Gastrocnemius medialis (tissue), 4 donors: Measurements from ENCODE around the gene HEPHL1.

Experiments
- CTCF ChIP-seq, 5 experiments: fragments of 450-650 bp in 3 of 5; fragments of 200-600 bp in 2 of 5; sonication (generic) in 2 of 5; IDR thresholded peaks in 4 of 5; conservative IDR thresholded peaks in 1 of 5; 1 replicate in 4 of 5; 2 replicates in 1 of 5; pipeline ENCODE4 v1.5.1; 2016 to 2019; ENCODE audit warnings: antibody characterized with exemption in 5 of 5, mild to moderate bottlenecking in 3 of 5, moderate library complexity in 3 of 5
- POLR2A ChIP-seq, 2 donors: fragments of 450-650 bp; IDR thresholded peaks; one replicate each; pipeline ENCODE4 v1.6.1; 2017; ENCODE audit warnings: antibody characterized with exemption in 2 of 2, mild to moderate bottlenecking in 2 of 2, moderate library complexity in 2 of 2

DNA sequence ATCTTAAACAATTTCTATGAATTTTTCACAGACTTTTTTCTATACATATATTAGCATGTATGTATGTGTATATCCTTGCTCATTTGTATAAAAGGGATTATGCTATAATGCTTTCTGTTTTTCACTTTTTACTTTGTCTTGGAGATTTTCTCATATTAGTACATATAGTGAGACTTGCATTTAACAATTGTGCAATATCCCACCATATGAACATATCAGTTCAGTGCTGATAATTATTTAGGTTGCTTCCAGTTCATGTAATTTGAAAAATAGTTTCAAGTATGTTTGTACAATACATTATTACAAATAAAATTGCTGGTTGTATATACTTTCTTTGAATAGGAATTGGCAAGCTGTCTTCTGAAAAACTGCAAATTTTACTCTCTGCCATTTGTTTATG is 37.9 kb downstream of the HEPHL1 start:
- TF ChIP-seq CTCF (IDR thresholded peaks at IDR 0.05 in 4 of 5, conservative IDR thresholded peaks at IDR 0.05 in 1 of 5) (no peak), POLR2A (IDR thresholded peaks at IDR 0.05) (no peak)
